Measurements from ENCODE around the gene ZDHHC8.

The ZDHHC8 gene

DNA sequence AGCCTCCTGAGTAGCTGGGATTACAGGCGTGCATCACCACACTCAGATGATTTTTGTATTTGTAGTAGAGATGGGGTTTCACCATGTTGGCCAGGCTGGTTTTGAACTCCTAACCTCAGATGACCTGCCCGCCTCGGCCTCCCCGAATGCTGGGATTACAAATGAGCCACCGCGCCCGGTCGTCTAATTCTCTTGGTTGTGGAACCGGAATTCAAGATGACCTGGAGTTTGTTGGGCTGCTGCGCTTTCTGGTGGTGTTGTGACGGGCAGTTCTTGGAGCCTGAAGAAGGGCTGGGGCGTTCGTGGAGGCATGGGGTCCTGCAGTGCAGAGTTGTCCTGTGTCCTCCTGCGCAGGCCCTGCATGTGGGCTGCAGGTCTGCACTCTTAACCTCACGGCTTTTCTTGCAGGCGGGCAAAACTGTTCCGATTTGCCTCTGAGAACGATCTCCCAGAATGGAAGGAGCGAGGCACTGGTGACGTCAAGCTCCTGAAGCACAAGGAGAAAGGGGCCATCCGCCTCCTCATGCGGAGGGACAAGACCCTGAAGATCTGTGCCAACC lies 9.7 kb upstream of the ZDHHC8 start:
- no peak overlapping the region for H3K27ac ChIP-seq (ENCODE audit: low read depth, low read length, poor library complexity, severe bottlenecking)
- no peaks in the 10 kb centered on the region for H4K20me1 ChIP-seq (ENCODE audit: insufficient read depth, low read length)

GRCh38 chr22:20123366-20124082 lies 8.1 kb upstream of the ZDHHC8 start:
- Histone ChIP-seq H4K20me1 (ENCODE audit: insufficient read depth, low read length) (no peaks in the 10 kb centered on the region), H3K9me2 (ENCODE audit: low read depth, low read length) (no peaks in the 10 kb centered on the region), H3K36me3 (ENCODE audit: insufficient read depth, low read length) (peaks cover 94% of the 10 kb centered on the region), H2AFZ (ENCODE audit: low read length) (no peak overlapping the region), H3K79me2 (ENCODE audit: insufficient read depth, low read length) (peaks cover 31% of the 10 kb centered on the region), H3K27ac (ENCODE audit: low read depth, low read length, poor library complexity, severe bottlenecking) (no peak overlapping the region), H3K27me3 (ENCODE audit: insufficient read depth, low read length) (no peaks in the 10 kb centered on the region), H3K9ac (ENCODE audit: low read length) (no peak overlapping the region), H3K4me1 (ENCODE audit: insufficient read depth, low read length, severe bottlenecking) (peaks cover 18% of the 10 kb centered on the region), H3F3A (ENCODE audit: insufficient read depth, low read length) (no peaks in the 10 kb centered on the region; the same call in 1 of the 2 replicates), H3K9me3 (ENCODE audit: low read length) (no peaks in the 10 kb centered on the region), H3K4me2 (ENCODE audit: low read length) (no peak overlapping the region), H3K4me3 (ENCODE audit: low read depth, low read length, poor library complexity, severe bottlenecking) (no peak overlapping the region)
- no peak for TF ChIP-seq CTCF (IDR thresholded peaks at IDR 0.05; ENCODE audit: low read length)
- TF ChIP-seq EZH2 (IDR thresholded peaks at IDR 0.05; ENCODE audit: borderline replicate concordance, low read length), result no peak

More for the DNA sequence above, 9.7 kb upstream of the ZDHHC8 start:
- Histone ChIP-seq H3K9ac (ENCODE audit: low read length) (no peak overlapping the region), H3K4me3 (ENCODE audit: low read depth, low read length, poor library complexity, severe bottlenecking) (no peak overlapping the region), H3K9me2 (ENCODE audit: low read depth, low read length) (no peaks in the 10 kb centered on the region), H3K79me2 (ENCODE audit: insufficient read depth, low read length) (peaks cover 41% of the 10 kb centered on the region), H2AFZ (ENCODE audit: low read length) (no peak overlapping the region), H3K27me3 (ENCODE audit: insufficient read depth, low read length) (no peaks in the 10 kb centered on the region), H3K9me3 (ENCODE audit: low read length) (no peaks in the 10 kb centered on the region), H3F3A (ENCODE audit: insufficient read depth, low read length) (no peaks in the 10 kb centered on the region; the same call in 1 of the 2 replicates), H3K4me2 (ENCODE audit: low read length) (no peak overlapping the region), H3K36me3 (ENCODE audit: insufficient read depth, low read length) (peaks cover 87% of the 10 kb centered on the region), H3K4me1 (ENCODE audit: insufficient read depth, low read length, severe bottlenecking) (peaks cover 22% of the 10 kb centered on the region)
- TF ChIP-seq EZH2 (IDR thresholded peaks at IDR 0.05; ENCODE audit: borderline replicate concordance, low read length), result no peak

- Histone ChIP-seq H3K9me2 (ENCODE audit: low read depth, low read length) (no peaks in the 10 kb centered on the region), H3K27ac (ENCODE audit: low read depth, low read length, poor library complexity, severe bottlenecking) (no peak overlapping the region), H2AFZ (ENCODE audit: low read length) (no peak overlapping the region), H3K4me2 (ENCODE audit: low read length) (no peak overlapping the region), H3K36me3 (ENCODE audit: insufficient read depth, low read length) (peaks cover 87% of the 10 kb centered on the region), H4K20me1 (ENCODE audit: insufficient read depth, low read length) (no peaks in the 10 kb centered on the region), H3F3A (ENCODE audit: insufficient read depth, low read length) (no peaks in the 10 kb centered on the region; the same call in 1 of the 2 replicates), H3K27me3 (ENCODE audit: insufficient read depth, low read length) (no peaks in the 10 kb centered on the region), H3K79me2 (ENCODE audit: insufficient read depth, low read length) (peaks cover 24% of the 10 kb centered on the region), H3K4me3 (ENCODE audit: low read depth, low read length, poor library complexity, severe bottlenecking) (no peak overlapping the region), H3K9ac (ENCODE audit: low read length) (no peak overlapping the region), H3K9me3 (ENCODE audit: low read length) (no peaks in the 10 kb centered on the region), H3K4me1 (ENCODE audit: insufficient read depth, low read length, severe bottlenecking) (peaks cover 11% of the 10 kb centered on the region)
- TF ChIP-seq EZH2 (IDR thresholded peaks at IDR 0.05; ENCODE audit: borderline replicate concordance, low read length) (no peak), CTCF (IDR thresholded peaks at IDR 0.05; ENCODE audit: low read length) (no peak)
Observed at GRCh38 chr22:20124083-20124787, 7.4 kb upstream of the ZDHHC8 start.
